Breast epithelium (tissue), 3 donors: ENCODE measurements around the gene MALRD1.

ENCODE experiments used
- CTCF ChIP-seq, 3 donors: fragments of 450-650 bp; IDR thresholded peaks; one replicate each; pipeline ENCODE4 v1.5.1; 2016 to 2017; ENCODE audit warnings: antibody characterized with exemption in 3 of 3, mild to moderate bottlenecking in 3 of 3, moderate library complexity in 3 of 3
- POLR2A ChIP-seq: fragments of 450-650 bp; IDR thresholded peaks from one replicate; pipeline ENCODE4 v1.6.1; 2016; ENCODE audit warnings: antibody characterized with exemption, mild to moderate bottlenecking, moderate library complexity
- POLR2AphosphoS5 ChIP-seq, 3 donors: sonication (generic); formaldehyde crosslinking; IDR thresholded peaks; one replicate each; pipeline ENCODE4 v1.6.1; 2017; ENCODE audit warnings: antibody characterized with exemption in 3 of 3

GRCh38 chr10:19606968-19607367, 558.4 kb downstream of the MALRD1 start:
- TF ChIP-seq CTCF (IDR thresholded peaks at IDR 0.05) (no peak), POLR2AphosphoS5 (IDR thresholded peaks at IDR 0.05) (no peak), POLR2A (no peak)
